ENCODE data around the gene RAD50. TPM values are rescaled to one million over a fixed set of nuclear protein-coding genes. Genes with fewer than 3 reads are reported as not detected.

The RAD50 gene
- total and polyA plus RNA-seq, 8 donors, result 35.3 to 50.0 (median 42.3) TPM

DNA sequence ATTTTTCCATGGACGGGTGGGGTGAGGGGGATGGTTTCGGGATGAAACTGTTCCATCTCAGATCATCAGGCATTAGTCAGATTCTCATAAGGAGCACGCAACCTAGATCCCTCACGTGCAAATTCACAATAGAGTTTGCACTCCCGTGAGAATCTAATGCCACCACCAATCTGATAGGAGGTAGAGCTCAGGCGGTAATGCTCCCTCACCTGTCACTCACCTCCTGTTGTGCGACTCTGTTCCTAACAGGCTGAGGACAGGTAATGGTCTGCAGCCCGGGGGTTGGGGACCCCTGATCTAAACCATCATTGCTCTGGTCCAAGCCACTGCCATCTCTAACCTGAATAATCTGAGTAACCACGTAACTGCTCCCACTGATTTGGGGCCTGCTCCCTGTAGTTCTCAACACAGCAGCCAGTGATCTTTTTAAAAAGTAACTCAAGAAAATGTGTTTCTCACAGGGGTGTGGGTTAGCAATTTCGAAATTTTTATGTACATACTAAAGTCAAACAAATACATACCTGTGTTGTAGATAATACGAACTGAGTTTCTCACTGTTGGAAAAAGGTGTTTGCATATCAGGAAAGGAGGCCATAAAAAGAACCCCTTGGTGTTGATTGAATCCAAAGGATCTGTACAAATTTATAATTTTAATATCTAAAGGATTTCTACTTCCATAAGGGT lies 89.9 kb downstream of the RAD50 start:
- peaks cover 0 to 6% of the 10 kb centered on the region in 2 donors for H3K9me3 ChIP-seq
- H3K4me3 ChIP-seq, result no peak overlapping the region
- H3K27ac ChIP-seq, result no peak overlapping the region
- intact Hi-C loops (cut with DNase I), result no loop called here
- H3K36me3 ChIP-seq, result peaks cover 0 to 15% of the 10 kb centered on the region in 2 donors
- no peak for DNase-seq
- no peaks in the 10 kb centered on the region for H3K27me3 ChIP-seq
- no peak for ATAC-seq
- no peaks in the 10 kb centered on the region for H3K4me1 ChIP-seq
- TF ChIP-seq, protein P1, sequence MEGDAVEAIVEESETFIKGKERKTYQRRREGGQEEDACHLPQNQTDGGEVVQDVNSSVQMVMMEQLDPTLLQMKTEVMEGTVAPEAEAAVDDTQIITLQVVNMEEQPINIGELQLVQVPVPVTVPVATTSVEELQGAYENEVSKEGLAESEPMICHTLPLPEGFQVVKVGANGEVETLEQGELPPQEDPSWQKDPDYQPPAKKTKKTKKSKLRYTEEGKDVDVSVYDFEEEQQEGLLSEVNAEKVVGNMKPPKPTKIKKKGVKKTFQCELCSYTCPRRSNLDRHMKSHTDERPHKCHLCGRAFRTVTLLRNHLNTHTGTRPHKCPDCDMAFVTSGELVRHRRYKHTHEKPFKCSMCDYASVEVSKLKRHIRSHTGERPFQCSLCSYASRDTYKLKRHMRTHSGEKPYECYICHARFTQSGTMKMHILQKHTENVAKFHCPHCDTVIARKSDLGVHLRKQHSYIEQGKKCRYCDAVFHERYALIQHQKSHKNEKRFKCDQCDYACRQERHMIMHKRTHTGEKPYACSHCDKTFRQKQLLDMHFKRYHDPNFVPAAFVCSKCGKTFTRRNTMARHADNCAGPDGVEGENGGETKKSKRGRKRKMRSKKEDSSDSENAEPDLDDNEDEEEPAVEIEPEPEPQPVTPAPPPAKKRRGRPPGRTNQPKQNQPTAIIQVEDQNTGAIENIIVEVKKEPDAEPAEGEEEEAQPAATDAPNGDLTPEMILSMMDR (IDR thresholded peaks at IDR 0.05), result no peak

- Histone ChIP-seq H3K4me1 (no peaks in the 10 kb centered on the region), H3K4me3 (no peak overlapping the region), H3K36me3 (peaks cover 0 to 10% of the 10 kb centered on the region in 2 donors), H3K9me3 (peaks cover 0 to 6% of the 10 kb centered on the region in 2 donors), H3K27ac (no peak overlapping the region), H3K27me3 (peaks cover under 1 to 4% of the 10 kb centered on the region in 2 donors)
- TF ChIP-seq, protein P1 (IDR thresholded peaks at IDR 0.05), result no peak
- intact Hi-C loops (cut with DNase I), result no loop called here
- ATAC-seq (no peak), DNase-seq (no peak)
Measured at GRCh38 chr5:132647473-132647872, 90.7 kb downstream of the RAD50 start.

GRCh38 chr5:132648355-132648754 lies 91.6 kb downstream of the RAD50 start:
- Histone ChIP-seq H3K9me3 (peaks cover 0 to 6% of the 10 kb centered on the region in 2 donors), H3K36me3 (peaks cover 0 to under 1% of the 10 kb centered on the region in 2 donors), H3K4me3 (no peak overlapping the region), H3K4me1 (no peaks in the 10 kb centered on the region), H3K27me3 (peaks cover 5 to 13% of the 10 kb centered on the region in 2 donors), H3K27ac (no peak overlapping the region)
- DNase-seq (no peak), ATAC-seq (no peak)
- intact Hi-C loops (cut with DNase I), result no loop called here
- TF ChIP-seq, protein P1 (IDR thresholded peaks at IDR 0.05), result no peak

DNA sequence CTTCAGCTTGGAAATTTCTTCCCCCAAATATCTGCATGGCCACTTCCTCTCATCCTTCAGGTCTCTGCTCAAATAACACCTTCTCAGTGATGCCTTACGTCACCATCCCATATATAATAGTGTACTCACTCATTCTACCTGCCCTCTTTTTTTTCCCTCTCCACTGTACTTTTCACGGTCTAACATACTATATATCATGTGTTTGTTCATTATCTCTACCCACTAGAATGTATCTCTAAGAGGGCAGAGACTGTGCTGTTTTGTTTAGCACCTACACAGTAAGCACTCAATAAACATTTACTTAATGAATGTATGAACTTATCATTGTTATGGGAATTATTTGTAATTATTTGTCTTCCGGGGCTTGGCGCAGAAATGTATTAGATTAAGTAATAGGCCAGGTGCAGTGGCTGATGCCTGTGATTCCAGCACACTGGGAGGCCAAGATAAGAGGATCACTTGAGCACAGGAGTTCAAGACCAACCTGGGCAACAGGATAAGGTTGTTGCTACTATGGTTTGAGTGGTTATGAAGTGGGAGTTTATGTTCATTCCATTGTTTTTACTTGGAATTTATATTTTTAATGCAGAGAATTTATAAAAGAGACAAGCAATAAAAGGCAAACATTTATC lies 95.2 kb downstream of the RAD50 start:
- no peaks in the 10 kb centered on the region for H3K36me3 ChIP-seq
- no peak overlapping the region for H3K27ac ChIP-seq
- intact Hi-C loops (cut with DNase I), result no loop called here
- no peak for ATAC-seq
- H3K27me3 ChIP-seq, result peaks cover 21 to 49% of the 10 kb centered on the region in 2 donors
- TF ChIP-seq, protein P1 (IDR thresholded peaks at IDR 0.05), result no peak
- no peak for DNase-seq
- H3K4me3 ChIP-seq, result no peak overlapping the region
- peaks cover 0 to 6% of the 10 kb centered on the region in 2 donors for H3K9me3 ChIP-seq
- peaks cover 4 to 14% of the 10 kb centered on the region in 2 donors for H3K4me1 ChIP-seq

DNA sequence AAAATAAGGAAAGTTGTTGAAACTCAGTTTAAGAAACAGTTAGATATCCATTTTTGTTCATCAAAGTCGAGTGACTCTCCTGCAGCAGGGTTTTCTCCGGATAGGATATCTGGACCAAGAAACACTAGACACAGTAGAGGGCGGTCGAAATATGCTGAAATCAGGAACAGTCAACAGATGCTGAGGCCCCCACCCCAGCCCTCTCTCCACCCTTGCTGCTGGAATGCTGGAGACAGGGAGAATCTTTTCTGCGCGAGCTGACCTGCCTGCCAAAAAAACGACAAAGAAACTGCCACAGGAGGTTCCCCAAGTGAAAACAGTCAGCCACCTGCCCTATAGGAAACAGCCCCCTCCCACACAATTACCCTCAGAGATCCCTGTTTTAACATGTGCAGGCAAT lies 96.9 kb downstream of the RAD50 start:
- Histone ChIP-seq H3K36me3 (no peaks in the 10 kb centered on the region), H3K9me3 (peaks cover 0 to 4% of the 10 kb centered on the region in 2 donors), H3K27ac (no peak overlapping the region), H3K4me1 (peaks cover 4 to 14% of the 10 kb centered on the region in 2 donors), H3K4me3 (no peak overlapping the region), H3K27me3 (peaks cover 21 to 58% of the 10 kb centered on the region in 2 donors)
- DNase-seq (no peak), ATAC-seq (no peak)
- TF ChIP-seq, protein P1 (IDR thresholded peaks at IDR 0.05), result no peak
- intact Hi-C loops (cut with DNase I), result no loop called here

All from left lung (tissue), 10 donors.